A673 (cell line): ENCODE data around the gene RAD54L2.

Source experiments
- CTCF ChIP-seq: fragments of 300-800, 200-600 bp; sonication (generic); conservative IDR thresholded peaks from 2 replicates; pipeline ENCODE4 v1.5.1; 2017; ENCODE audit warnings: low read depth, mild to moderate bottlenecking, antibody characterized with exemption, low read length, moderate library complexity, mixed read lengths
- EZH2 ChIP-seq: fragments of 200-600 bp; sonication (generic); IDR thresholded peaks from 2 replicates; pipeline ENCODE4 v1.6.1; 2017; ENCODE audit warnings: borderline replicate concordance, low read depth, mild to moderate bottlenecking, mixed read lengths, antibody characterized with exemption, low read length; ENCODE audit not compliant: poor library complexity, severe bottlenecking

DNA sequence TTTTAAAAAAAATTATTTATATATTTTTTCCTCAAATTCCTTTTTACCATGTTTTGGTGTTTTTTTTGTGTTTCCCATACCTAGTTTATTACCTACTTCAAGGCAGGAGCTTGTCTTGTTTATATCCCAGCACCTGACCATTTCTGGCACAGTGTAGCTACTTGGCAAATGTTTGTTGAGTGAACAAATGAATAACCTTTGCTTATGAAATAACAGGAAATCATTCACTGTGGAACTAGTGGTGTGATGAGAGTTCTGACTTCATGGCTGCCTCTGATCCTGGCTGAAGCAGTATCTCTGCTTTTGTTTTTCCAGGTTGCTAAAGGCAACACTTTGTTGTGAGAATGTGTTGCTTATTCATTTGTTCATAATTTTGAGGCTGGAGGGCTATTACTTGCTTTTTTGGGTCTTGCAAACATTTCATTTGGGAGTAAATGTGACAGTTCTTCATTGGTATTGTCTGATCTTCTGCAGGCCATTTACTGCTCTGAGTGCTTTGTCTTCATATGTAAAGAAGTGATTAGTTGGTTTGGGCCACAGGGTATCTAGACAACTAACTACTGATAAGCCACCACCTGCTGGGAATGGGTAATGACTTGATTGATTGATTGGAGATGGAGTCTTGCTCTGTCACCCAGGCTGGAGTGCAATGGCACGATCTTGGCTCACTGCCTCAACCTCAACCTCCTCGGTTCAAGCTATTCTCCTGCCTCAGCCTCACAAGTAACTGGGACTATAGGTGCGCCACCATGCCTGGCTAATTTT lies 5.7 kb downstream of the RAD54L2 start:
- TF ChIP-seq CTCF = no peak
- no peak for TF ChIP-seq EZH2
